ENCODE results near the gene DGKA.
"Not testable (repeated sequence)": the region's sequence is repeated elsewhere in the genome, so short reads cannot be mapped to it uniquely, and the experiment has no call there.

The DGKA gene

GRCh38 chr12:55922126-55922525 lies 8.8 kb upstream of the DGKA start:
- Histone ChIP-seq H4K8ac (ENCODE audit: low read depth, low read length) (no peak overlapping the region), H3K56ac (ENCODE audit: low read length) (no peak overlapping the region), H3K4ac (ENCODE audit: low read depth, low read length) (no peak overlapping the region), H3K23ac (ENCODE audit: low read length) (no peak overlapping the region), H3K4me3 (ENCODE audit: low read length) (no peak overlapping the region), H2BK5ac (ENCODE audit: low read length) (no peak overlapping the region), H4K5ac (ENCODE audit: low read length) (no peak overlapping the region), H2BK15ac (replicated peaks; ENCODE audit: low read depth) (no peak overlapping the region), H3K18ac (ENCODE audit: low read length) (no peak overlapping the region), H3K27me3 (ENCODE audit: insufficient read depth, low read length, poor library complexity) (no peaks in the 10 kb centered on the region), H2BK120ac (ENCODE audit: low read depth, low read length) (no peak overlapping the region), H3K79me2 (ENCODE audit: control insufficient read depth, insufficient read depth, low read length) (peaks cover 58% of the 10 kb centered on the region), H3K27ac (ENCODE audit: low read depth, low read length) (no peak overlapping the region), H3K4me1 (ENCODE audit: control insufficient read depth, low read depth, low read length) (peaks cover 3% of the 10 kb centered on the region), H3K79me1 (ENCODE audit: low read length) (peaks cover 9% of the 10 kb centered on the region), H3K4me2 (ENCODE audit: low read length) (no peak overlapping the region), H2AK5ac (ENCODE audit: low read length) (no peak overlapping the region), H3K9ac (ENCODE audit: low read length) (no peak overlapping the region), H3K36me3 (ENCODE audit: control insufficient read depth, insufficient read depth, low read length) (peaks cover 2% of the 10 kb centered on the region)
- no CpG with 5 or more reads among the region's 3 CpGs for WGBS (ENCODE audit: extremely low coverage, insufficient coverage, low lambda C conversion rate)
- no peak for DNase-seq

DNA sequence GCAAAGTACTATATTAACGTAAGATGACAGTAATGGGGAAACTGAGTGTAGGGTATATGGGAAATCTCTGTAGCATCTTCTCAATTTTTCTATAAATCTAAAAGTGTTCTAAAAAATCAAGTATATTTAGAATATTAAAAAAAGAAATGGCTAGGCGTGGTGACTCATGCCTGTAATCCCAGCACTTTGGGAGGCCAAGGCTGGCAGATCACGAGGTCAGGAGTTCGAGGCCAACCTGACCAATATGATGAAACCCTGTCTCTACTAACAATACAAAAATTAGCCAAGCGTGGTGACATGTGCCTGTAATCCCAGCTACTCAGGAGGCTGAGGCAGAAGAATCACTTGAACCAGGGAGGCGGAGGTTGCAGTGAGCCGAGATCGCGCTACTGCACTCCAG lies 7.3 kb upstream of the DGKA start:
- not testable (repeated sequence) for H3K18ac ChIP-seq (ENCODE audit: low read length); H3K27ac ChIP-seq (ENCODE audit: low read depth, low read length); H3K79me1 ChIP-seq (ENCODE audit: low read length); H3K4ac ChIP-seq (ENCODE audit: low read depth, low read length); H2AK5ac ChIP-seq (ENCODE audit: low read length); H3K4me3 ChIP-seq (ENCODE audit: low read length); H3K56ac ChIP-seq (ENCODE audit: low read length); H4K8ac ChIP-seq (ENCODE audit: low read depth, low read length); H3K27me3 ChIP-seq (ENCODE audit: insufficient read depth, low read length, poor library complexity); H2BK5ac ChIP-seq (ENCODE audit: low read length); H4K5ac ChIP-seq (ENCODE audit: low read length); DNase-seq; H3K23ac ChIP-seq (ENCODE audit: low read length); H3K4me2 ChIP-seq (ENCODE audit: low read length); H3K4me1 ChIP-seq (ENCODE audit: control insufficient read depth, low read depth, low read length); H2BK120ac ChIP-seq (ENCODE audit: low read depth, low read length); H2BK15ac ChIP-seq (replicated peaks; ENCODE audit: low read depth); H3K9ac ChIP-seq (ENCODE audit: low read length); H3K36me3 ChIP-seq (ENCODE audit: control insufficient read depth, insufficient read depth, low read length)
- WGBS (ENCODE audit: extremely low coverage, insufficient coverage, low lambda C conversion rate), result no CpG with 5 or more reads among the region's 9 CpGs
- peaks cover 53% of the 10 kb centered on the region for H3K79me2 ChIP-seq (ENCODE audit: control insufficient read depth, insufficient read depth, low read length)

GRCh38 chr12:55925371-55925770 lies 5.6 kb upstream of the DGKA start:
- peaks cover 3% of the 10 kb centered on the region for H3K4me1 ChIP-seq (ENCODE audit: control insufficient read depth, low read depth, low read length)
- H2BK120ac ChIP-seq (ENCODE audit: low read depth, low read length), result no peak overlapping the region
- no peak overlapping the region for H3K4ac ChIP-seq (ENCODE audit: low read depth, low read length)
- no peak overlapping the region for H2AK5ac ChIP-seq (ENCODE audit: low read length)
- H3K4me2 ChIP-seq (ENCODE audit: low read length), result peak overlapping the region; percentile 16
- no peak overlapping the region for H4K5ac ChIP-seq (ENCODE audit: low read length)
- no peak overlapping the region for H3K23ac ChIP-seq (ENCODE audit: low read length)
- peak overlapping the region; percentile 52 for H3K56ac ChIP-seq (ENCODE audit: low read length)
- H3K18ac ChIP-seq (ENCODE audit: low read length), result no peak overlapping the region
- peaks cover 2% of the 10 kb centered on the region for H3K36me3 ChIP-seq (ENCODE audit: control insufficient read depth, insufficient read depth, low read length)
- peaks cover 9% of the 10 kb centered on the region for H3K79me1 ChIP-seq (ENCODE audit: low read length)
- no peak overlapping the region for H3K4me3 ChIP-seq (ENCODE audit: low read length)
- H3K9ac ChIP-seq (ENCODE audit: low read length), result peak overlapping the region; percentile 75
- DNase-seq, result no peak
- H3K27ac ChIP-seq (ENCODE audit: low read depth, low read length), result no peak overlapping the region
- H2BK5ac ChIP-seq (ENCODE audit: low read length), result no peak overlapping the region
- no CpG with 5 or more reads among the region's 4 CpGs for WGBS (ENCODE audit: extremely low coverage, insufficient coverage, low lambda C conversion rate)
- peaks cover 43% of the 10 kb centered on the region for H3K79me2 ChIP-seq (ENCODE audit: control insufficient read depth, insufficient read depth, low read length)
- no peak overlapping the region for H4K8ac ChIP-seq (ENCODE audit: low read depth, low read length)
- H3K27me3 ChIP-seq (ENCODE audit: insufficient read depth, low read length, poor library complexity), result no peaks in the 10 kb centered on the region
- H2BK15ac ChIP-seq (replicated peaks; ENCODE audit: low read depth), result no peak overlapping the region

- H3K4me2 ChIP-seq (ENCODE audit: low read length), result peak overlapping the region; percentile 20
- peak overlapping the region; percentile 96 for H3K27ac ChIP-seq (ENCODE audit: low read depth, low read length)
- peaks cover 9% of the 10 kb centered on the region for H3K79me1 ChIP-seq (ENCODE audit: low read length)
- H3K23ac ChIP-seq (ENCODE audit: low read length), result no peak overlapping the region
- H3K36me3 ChIP-seq (ENCODE audit: control insufficient read depth, insufficient read depth, low read length), result peaks cover 2% of the 10 kb centered on the region
- H2BK5ac ChIP-seq (ENCODE audit: low read length), result peak overlapping the region; percentile 39
- H2AK5ac ChIP-seq (ENCODE audit: low read length), result no peak overlapping the region
- H2BK120ac ChIP-seq (ENCODE audit: low read depth, low read length), result no peak overlapping the region
- no peaks in the 10 kb centered on the region for H3K27me3 ChIP-seq (ENCODE audit: insufficient read depth, low read length, poor library complexity)
- H2BK15ac ChIP-seq (replicated peaks; ENCODE audit: low read depth), result no peak overlapping the region
- H3K18ac ChIP-seq (ENCODE audit: low read length), result peak overlapping the region; percentile 83
- peak overlapping the region; percentile 73 for H3K4ac ChIP-seq (ENCODE audit: low read depth, low read length)
- peak overlapping the region; percentile 75 for H3K9ac ChIP-seq (ENCODE audit: low read length)
- no CpG with 5 or more reads among the region's 10 CpGs for WGBS (ENCODE audit: extremely low coverage, insufficient coverage, low lambda C conversion rate)
- no peak for DNase-seq
- peak overlapping the region; percentile 97 for H3K56ac ChIP-seq (ENCODE audit: low read length)
- no peak overlapping the region for H4K8ac ChIP-seq (ENCODE audit: low read depth, low read length)
- peak overlapping the region; percentile 63 for H3K4me3 ChIP-seq (ENCODE audit: low read length)
- H4K5ac ChIP-seq (ENCODE audit: low read length), result no peak overlapping the region
- peaks cover 4% of the 10 kb centered on the region for H3K4me1 ChIP-seq (ENCODE audit: control insufficient read depth, low read depth, low read length)
- H3K79me2 ChIP-seq (ENCODE audit: control insufficient read depth, insufficient read depth, low read length), result peaks cover 42% of the 10 kb centered on the region
These were observed 4.9 kb upstream of the DGKA start for GRCh38 chr12:55925870-55926737.

GRCh38 chr12:55926738-55927587 lies 4.0 kb upstream of the DGKA start:
- peak overlapping the region; percentile 73 for H2BK120ac ChIP-seq (ENCODE audit: low read depth, low read length)
- peak overlapping the region; percentile 96 for H3K18ac ChIP-seq (ENCODE audit: low read length)
- peaks cover 9% of the 10 kb centered on the region for H3K79me1 ChIP-seq (ENCODE audit: low read length)
- peaks cover 2% of the 10 kb centered on the region for H3K36me3 ChIP-seq (ENCODE audit: control insufficient read depth, insufficient read depth, low read length)
- H4K8ac ChIP-seq (ENCODE audit: low read depth, low read length), result peak overlapping the region; percentile 92
- H2BK15ac ChIP-seq (replicated peaks; ENCODE audit: low read depth), result no peak overlapping the region
- H3K23ac ChIP-seq (ENCODE audit: low read length), result peak overlapping the region; percentile 71
- H2BK5ac ChIP-seq (ENCODE audit: low read length), result peak overlapping the region; percentile 97
- peaks cover 6% of the 10 kb centered on the region for H3K4me1 ChIP-seq (ENCODE audit: control insufficient read depth, low read depth, low read length)
- H3K79me2 ChIP-seq (ENCODE audit: control insufficient read depth, insufficient read depth, low read length), result peaks cover 37% of the 10 kb centered on the region
- H3K4me3 ChIP-seq (ENCODE audit: low read length), result peak overlapping the region; percentile 78
- DNase-seq, result peak; percentile 97
- H3K27ac ChIP-seq (ENCODE audit: low read depth, low read length), result peak overlapping the region; percentile 96
- H4K5ac ChIP-seq (ENCODE audit: low read length), result no peak overlapping the region
- peak overlapping the region; percentile 97 for H3K56ac ChIP-seq (ENCODE audit: low read length)
- WGBS (ENCODE audit: extremely low coverage, insufficient coverage, low lambda C conversion rate), result no CpG with 5 or more reads among the region's 42 CpGs
- no peaks in the 10 kb centered on the region for H3K27me3 ChIP-seq (ENCODE audit: insufficient read depth, low read length, poor library complexity)
- peak overlapping the region; percentile 20 for H3K4me2 ChIP-seq (ENCODE audit: low read length)
- peak overlapping the region; percentile 24 for H2AK5ac ChIP-seq (ENCODE audit: low read length)
- H3K9ac ChIP-seq (ENCODE audit: low read length), result peak overlapping the region; percentile 75
- H3K4ac ChIP-seq (ENCODE audit: low read depth, low read length), result peak overlapping the region; percentile 89
